ENCODE data around the gene DIAPH3.

The DIAPH3 gene

GRCh38 chr13:59863621-59864020, 300.1 kb downstream of the DIAPH3 start:
- no peak for DNase-seq (ENCODE audit: low read depth)
- no peak overlapping the region for H3K4me3 ChIP-seq (ENCODE audit: low read depth, low read length)
- no peak for TF ChIP-seq CTCF (IDR thresholded peaks at IDR 0.05; ENCODE audit: insufficient read depth, low read depth, low read length, missing control alignments)

GRCh38 chr13:59861676-59862075, 302.1 kb downstream of the DIAPH3 start:
- DNase-seq (ENCODE audit: low read depth): no peak
- no peak overlapping the region for H3K4me3 ChIP-seq (ENCODE audit: low read depth, low read length)
- no peak for TF ChIP-seq CTCF (IDR thresholded peaks at IDR 0.05; ENCODE audit: insufficient read depth, low read depth, low read length, missing control alignments)

- TF ChIP-seq CTCF (IDR thresholded peaks at IDR 0.05; ENCODE audit: insufficient read depth, low read depth, low read length, missing control alignments): no peak
- no peak overlapping the region for H3K4me3 ChIP-seq (ENCODE audit: low read depth, low read length)
- DNase-seq (ENCODE audit: low read depth): no peak
These were observed 307.4 kb downstream of the DIAPH3 start for GRCh38 chr13:59856281-59856810.

GRCh38 chr13:59846845-59847620, 316.7 kb downstream of the DIAPH3 start:
- no peak for TF ChIP-seq CTCF (IDR thresholded peaks at IDR 0.05; ENCODE audit: insufficient read depth, low read depth, low read length, missing control alignments)
- H3K4me3 ChIP-seq (ENCODE audit: low read depth, low read length): no peak overlapping the region
- DNase-seq (ENCODE audit: low read depth): no peak

- DNase-seq (ENCODE audit: low read depth): no peak
- no peak overlapping the region for H3K4me3 ChIP-seq (ENCODE audit: low read depth, low read length)
- TF ChIP-seq CTCF (IDR thresholded peaks at IDR 0.05; ENCODE audit: insufficient read depth, low read depth, low read length, missing control alignments): no peak
These were observed 320.7 kb downstream of the DIAPH3 start for GRCh38 chr13:59843040-59843439.

- no peak for TF ChIP-seq CTCF (IDR thresholded peaks at IDR 0.05; ENCODE audit: insufficient read depth, low read depth, low read length, missing control alignments)
- no peak for DNase-seq (ENCODE audit: low read depth)
- no peak overlapping the region for H3K4me3 ChIP-seq (ENCODE audit: low read depth, low read length)
These were observed 321.2 kb downstream of the DIAPH3 start for GRCh38 chr13:59842507-59842906.

- H3K4me3 ChIP-seq (ENCODE audit: low read depth, low read length): no peak overlapping the region
- DNase-seq (ENCODE audit: low read depth): no peak
- no peak for TF ChIP-seq CTCF (IDR thresholded peaks at IDR 0.05; ENCODE audit: insufficient read depth, low read depth, low read length, missing control alignments)
These were observed 324.5 kb downstream of the DIAPH3 start for GRCh38 chr13:59839186-59839585.
